ENCODE results near the gene STK35. TPM values are rescaled to one million over a fixed set of nuclear protein-coding genes. Genes with fewer than 3 reads are reported as not detected.

The STK35 gene
- total and polyA plus RNA-seq, 2 experiments from 2014 or later, result 14.2 to 22.9 TPM

GRCh38 chr20:2151858-2152281 lies 50.2 kb downstream of the STK35 start:
- no peak overlapping the region for H2AFZ ChIP-seq
- no peaks in the 10 kb centered on the region for H3K9me3 ChIP-seq (ENCODE audit: low read depth)
- H3K36me3 ChIP-seq (replicated peaks; ENCODE audit: insufficient read depth, low read depth), result no peaks in the 10 kb centered on the region
- no peaks in the 10 kb centered on the region for H3K27me3 ChIP-seq
- no peaks in the 10 kb centered on the region for H3K9me2 ChIP-seq (replicated peaks; ENCODE audit: insufficient read depth)
- TF ChIP-seq EZH2 (IDR thresholded peaks at IDR 0.05; ENCODE audit: borderline replicate concordance) (no peak), EZH2phosphoT487 (IDR thresholded peaks at IDR 0.05; ENCODE audit: low read depth, severe bottlenecking, unreplicated experiment) (no peak), CTCF (IDR thresholded peaks at IDR 0.05; ENCODE audit: poor library complexity) (no peak)
- H3K27ac ChIP-seq, result peak overlapping the region; percentile 16
- H3K4me1 ChIP-seq (ENCODE audit: insufficient read depth), result peaks cover 15% of the 10 kb centered on the region
- DNase-seq (ENCODE audit: low spot score), result peak; percentile 29
- whole genome bisulfite sequencing (ENCODE audit: low lambda C conversion rate, missing lambda C conversion rate), result 60% methylated on average over 3 of the region's 3 CpGs
- no peaks in the 10 kb centered on the region for H4K20me1 ChIP-seq (ENCODE audit: insufficient read depth, poor library complexity, severe bottlenecking)
- H3K79me2 ChIP-seq, result no peaks in the 10 kb centered on the region
- no peak overlapping the region for H3K4me2 ChIP-seq
- no peak overlapping the region for H3K4me3 ChIP-seq

DNA sequence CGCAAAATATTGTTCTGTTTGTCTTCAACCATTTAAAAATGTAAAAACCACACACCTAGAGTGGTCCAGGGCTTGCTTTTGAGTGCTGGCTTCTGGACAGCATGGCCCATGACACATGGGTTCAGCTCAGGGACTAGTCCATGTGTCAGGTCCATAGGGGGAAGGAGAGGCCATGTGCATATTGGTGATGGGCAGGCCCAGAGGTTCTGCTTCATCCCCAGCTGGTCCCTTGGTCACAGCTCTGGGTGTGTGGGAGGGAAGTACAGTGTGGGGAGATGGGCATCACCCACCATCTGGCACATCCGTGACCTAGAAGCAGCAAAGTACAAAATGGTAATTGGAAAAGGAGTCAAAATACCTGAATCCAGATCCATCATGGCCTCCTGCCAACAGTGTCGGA lies 50.7 kb downstream of the STK35 start:
- Histone ChIP-seq H2AFZ (no peak overlapping the region), H3K36me3 (replicated peaks; ENCODE audit: insufficient read depth, low read depth) (no peaks in the 10 kb centered on the region), H3K9me3 (ENCODE audit: low read depth) (no peaks in the 10 kb centered on the region), H3K27ac (peak overlapping the region; percentile 16), H4K20me1 (ENCODE audit: insufficient read depth, poor library complexity, severe bottlenecking) (no peaks in the 10 kb centered on the region), H3K9me2 (replicated peaks; ENCODE audit: insufficient read depth) (no peaks in the 10 kb centered on the region), H3K27me3 (no peaks in the 10 kb centered on the region), H3K4me1 (ENCODE audit: insufficient read depth) (peaks cover 15% of the 10 kb centered on the region), H3K4me3 (no peak overlapping the region), H3K79me2 (no peaks in the 10 kb centered on the region), H3K4me2 (no peak overlapping the region)
- 80% methylated on average over 3 of the region's 3 CpGs for WGBS (ENCODE audit: low lambda C conversion rate, missing lambda C conversion rate)
- DNase-seq (ENCODE audit: low spot score), result no peak
- TF ChIP-seq EZH2phosphoT487 (IDR thresholded peaks at IDR 0.05; ENCODE audit: low read depth, severe bottlenecking, unreplicated experiment), result no peak
- TF ChIP-seq EZH2 (IDR thresholded peaks at IDR 0.05; ENCODE audit: borderline replicate concordance), result no peak
- no peak for TF ChIP-seq CTCF (IDR thresholded peaks at IDR 0.05; ENCODE audit: poor library complexity)

- peaks cover 15% of the 10 kb centered on the region for H3K4me1 ChIP-seq (ENCODE audit: insufficient read depth)
- 75% methylated on average over 4 of the region's 4 CpGs for WGBS (ENCODE audit: low lambda C conversion rate, missing lambda C conversion rate)
Measured at GRCh38 chr20:2153326-2153725, 51.7 kb downstream of the STK35 start.

More at GRCh38 chr20:2153326-2153725, 51.7 kb downstream of the STK35 start:
- Histone ChIP-seq H3K27ac (no peak overlapping the region), H2AFZ (no peak overlapping the region), H3K9me3 (ENCODE audit: low read depth) (no peaks in the 10 kb centered on the region), H3K4me2 (no peak overlapping the region), H3K27me3 (no peaks in the 10 kb centered on the region), H3K9me2 (replicated peaks; ENCODE audit: insufficient read depth) (no peaks in the 10 kb centered on the region), H3K4me3 (no peak overlapping the region), H3K79me2 (no peaks in the 10 kb centered on the region), H3K36me3 (replicated peaks; ENCODE audit: insufficient read depth, low read depth) (no peaks in the 10 kb centered on the region), H4K20me1 (ENCODE audit: insufficient read depth, poor library complexity, severe bottlenecking) (no peaks in the 10 kb centered on the region)
- DNase-seq (ENCODE audit: low spot score), result no peak
- TF ChIP-seq EZH2phosphoT487 (IDR thresholded peaks at IDR 0.05; ENCODE audit: low read depth, severe bottlenecking, unreplicated experiment) (no peak), CTCF (IDR thresholded peaks at IDR 0.05; ENCODE audit: poor library complexity) (no peak), EZH2 (IDR thresholded peaks at IDR 0.05; ENCODE audit: borderline replicate concordance) (no peak)
